DND-41 (cell line): Measurements from ENCODE around the gene KLF16.

Experiments used
- EZH2 ChIP-seq: IDR thresholded peaks from 3 replicates; pipeline ENCODE4 v1.6.1; 2012; ENCODE audit warnings: borderline replicate concordance, low read depth, mild to moderate bottlenecking, moderate library complexity, low read length, inconsistent platforms; ENCODE audit not compliant: severe bottlenecking
- TF ChIP-seq, protein P1 (sequence below): IDR thresholded peaks from 2 replicates; pipeline ENCODE4 v1.5.1; 2012; ENCODE audit warnings: borderline replicate concordance, low read length, moderate library complexity, mild to moderate bottlenecking; ENCODE audit not compliant: poor library complexity, severe bottlenecking; ENCODE audit errors: extremely low read depth

DNA sequence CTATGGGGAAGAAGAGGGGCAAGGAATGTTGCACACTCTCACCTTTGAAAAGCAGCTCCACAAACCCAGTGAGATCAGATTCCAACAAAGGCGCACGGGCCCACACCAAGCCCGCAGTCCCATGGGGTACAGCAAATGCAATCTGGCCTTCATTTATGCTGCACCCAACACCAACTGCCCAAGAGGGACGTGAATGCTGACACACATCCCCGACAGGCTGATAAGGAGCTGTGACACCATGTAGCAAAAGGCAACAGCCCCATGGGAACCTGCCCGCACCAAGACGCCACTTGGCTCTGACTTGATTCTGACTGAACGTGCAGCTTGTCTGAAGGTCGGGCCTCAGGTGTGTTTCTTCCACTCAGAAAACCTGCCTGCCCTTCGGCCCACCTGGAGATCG, 32.4 kb downstream of the KLF16 start:
- TF ChIP-seq, protein P1, sequence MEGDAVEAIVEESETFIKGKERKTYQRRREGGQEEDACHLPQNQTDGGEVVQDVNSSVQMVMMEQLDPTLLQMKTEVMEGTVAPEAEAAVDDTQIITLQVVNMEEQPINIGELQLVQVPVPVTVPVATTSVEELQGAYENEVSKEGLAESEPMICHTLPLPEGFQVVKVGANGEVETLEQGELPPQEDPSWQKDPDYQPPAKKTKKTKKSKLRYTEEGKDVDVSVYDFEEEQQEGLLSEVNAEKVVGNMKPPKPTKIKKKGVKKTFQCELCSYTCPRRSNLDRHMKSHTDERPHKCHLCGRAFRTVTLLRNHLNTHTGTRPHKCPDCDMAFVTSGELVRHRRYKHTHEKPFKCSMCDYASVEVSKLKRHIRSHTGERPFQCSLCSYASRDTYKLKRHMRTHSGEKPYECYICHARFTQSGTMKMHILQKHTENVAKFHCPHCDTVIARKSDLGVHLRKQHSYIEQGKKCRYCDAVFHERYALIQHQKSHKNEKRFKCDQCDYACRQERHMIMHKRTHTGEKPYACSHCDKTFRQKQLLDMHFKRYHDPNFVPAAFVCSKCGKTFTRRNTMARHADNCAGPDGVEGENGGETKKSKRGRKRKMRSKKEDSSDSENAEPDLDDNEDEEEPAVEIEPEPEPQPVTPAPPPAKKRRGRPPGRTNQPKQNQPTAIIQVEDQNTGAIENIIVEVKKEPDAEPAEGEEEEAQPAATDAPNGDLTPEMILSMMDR: no peak
- no peak for TF ChIP-seq EZH2
